ENCODE data around the gene EML1. TPM values are rescaled to one million over a fixed set of nuclear protein-coding genes. Genes with fewer than 3 reads are reported as not detected.

Gene EML1
- total RNA-seq, 4 donors from 2014 or later = 11.0 to 57.5 (median 24.5) TPM

GRCh38 chr14:99803106-99803775 lies 10.0 kb downstream of the EML1 start:
- TF ChIP-seq CTCF (IDR thresholded peaks at IDR 0.05; ENCODE audit: low read depth) = no peak

- TF ChIP-seq CTCF (IDR thresholded peaks at IDR 0.05; ENCODE audit: low read depth) = no peak
Measured at GRCh38 chr14:99803803-99804202, 10.6 kb downstream of the EML1 start.

- no peak for TF ChIP-seq CTCF (IDR thresholded peaks at IDR 0.05; ENCODE audit: low read depth)
Measured at GRCh38 chr14:99805757-99806439, 12.7 kb downstream of the EML1 start.

- no peak for TF ChIP-seq CTCF (IDR thresholded peaks at IDR 0.05; ENCODE audit: low read depth)
Measured at GRCh38 chr14:99806836-99807235, 13.6 kb downstream of the EML1 start.

GRCh38 chr14:99807413-99808153 lies 14.4 kb downstream of the EML1 start:
- TF ChIP-seq CTCF (IDR thresholded peaks at IDR 0.05; ENCODE audit: low read depth) = no peak

- no peak for TF ChIP-seq CTCF (IDR thresholded peaks at IDR 0.05; ENCODE audit: low read depth)
Measured at GRCh38 chr14:99808154-99808505, 14.9 kb downstream of the EML1 start.

- no peak for TF ChIP-seq CTCF (IDR thresholded peaks at IDR 0.05; ENCODE audit: low read depth)
Measured at GRCh38 chr14:99808515-99808914, 15.3 kb downstream of the EML1 start.

Data from subcutaneous adipose tissue (tissue), 4 donors.